ENCODE measurements around the gene ATP6V0A4. TPM values are rescaled to one million over a fixed set of nuclear protein-coding genes. Genes with fewer than 3 reads are reported as not detected.

ATP6V0A4 gene
- total RNA-seq, 1 experiment from 2014 or later: not detected

DNA sequence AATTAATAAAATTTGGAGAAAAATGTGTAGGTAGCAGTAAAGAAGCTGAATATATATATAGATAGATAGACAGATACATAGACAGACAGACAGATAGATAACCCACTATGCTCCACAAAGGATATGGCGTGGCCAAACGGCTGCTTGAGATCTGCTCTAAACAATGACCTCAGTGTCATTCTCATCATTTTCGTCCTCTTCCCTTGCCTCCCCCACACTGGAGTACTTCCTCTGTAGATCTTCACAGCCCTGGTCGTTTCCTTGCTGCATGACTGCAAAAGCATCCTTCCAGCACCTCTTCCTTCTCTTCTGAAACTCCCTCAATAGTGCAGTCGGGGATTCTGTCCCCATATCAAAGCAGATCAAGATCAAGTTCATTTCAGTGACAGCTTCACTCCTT is 35.6 kb upstream of the ATP6V0A4 start:
- Histone ChIP-seq H3K36me3 (ENCODE audit: insufficient read depth, low read length) (no peaks in the 10 kb centered on the region), H3K4me1 (ENCODE audit: low read length) (no peaks in the 10 kb centered on the region), H3K9me3 (ENCODE audit: low read length) (no peaks in the 10 kb centered on the region), H3K27ac (ENCODE audit: low read length) (no peak overlapping the region), H3K79me2 (ENCODE audit: low read length) (no peaks in the 10 kb centered on the region), H3K27me3 (ENCODE audit: low read length) (no peaks in the 10 kb centered on the region), H2AFZ (ENCODE audit: low read length) (no peak overlapping the region), H3K9ac (ENCODE audit: low read length) (no peak overlapping the region), H3K4me2 (ENCODE audit: low read depth, low read length, poor library complexity, severe bottlenecking) (no peak overlapping the region), H4K20me1 (ENCODE audit: insufficient read depth, low read depth, low read length) (no peaks in the 10 kb centered on the region), H3K4me3 (ENCODE audit: low read length) (no peak overlapping the region), H3K9me2 (replicated peaks; ENCODE audit: insufficient read depth, low read length) (no peaks in the 10 kb centered on the region)
- DNase-seq: no peak

GRCh38 chr7:138832966-138833365 is 35.0 kb upstream of the ATP6V0A4 start:
- H3K9ac ChIP-seq (ENCODE audit: low read length): no peak overlapping the region
- no peaks in the 10 kb centered on the region for H3K27me3 ChIP-seq (ENCODE audit: low read length)
- no peak overlapping the region for H2AFZ ChIP-seq (ENCODE audit: low read length)
- no peaks in the 10 kb centered on the region for H4K20me1 ChIP-seq (ENCODE audit: insufficient read depth, low read depth, low read length)
- H3K4me3 ChIP-seq (ENCODE audit: low read length): no peak overlapping the region
- no peaks in the 10 kb centered on the region for H3K9me3 ChIP-seq (ENCODE audit: low read length)
- H3K9me2 ChIP-seq (replicated peaks; ENCODE audit: insufficient read depth, low read length): no peaks in the 10 kb centered on the region
- H3K4me1 ChIP-seq (ENCODE audit: low read length): no peaks in the 10 kb centered on the region
- H3K4me2 ChIP-seq (ENCODE audit: low read depth, low read length, poor library complexity, severe bottlenecking): no peak overlapping the region
- H3K36me3 ChIP-seq (ENCODE audit: insufficient read depth, low read length): no peaks in the 10 kb centered on the region
- DNase-seq: no peak
- no peak overlapping the region for H3K27ac ChIP-seq (ENCODE audit: low read length)
- H3K79me2 ChIP-seq (ENCODE audit: low read length): no peaks in the 10 kb centered on the region

DNA sequence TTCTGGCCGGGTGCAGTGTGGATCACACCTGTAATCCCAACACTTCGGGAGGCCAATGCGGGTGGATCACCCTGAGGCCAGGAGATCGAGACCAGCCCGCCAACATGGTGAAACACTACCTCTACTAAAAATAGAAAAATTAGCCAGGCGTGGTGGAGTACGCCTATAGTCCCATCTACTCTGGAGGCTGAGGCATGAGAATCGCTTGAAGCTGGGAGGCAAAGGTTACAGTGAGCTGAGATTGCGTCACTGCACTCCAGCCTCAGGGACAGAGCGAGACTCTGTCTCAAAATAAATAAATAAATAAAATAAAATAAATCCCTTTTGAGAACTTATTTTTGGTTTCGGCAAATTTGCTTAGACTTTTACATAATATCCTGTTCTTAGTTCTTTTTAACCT is 31.3 kb upstream of the ATP6V0A4 start:
- Histone ChIP-seq H2AFZ (ENCODE audit: low read length) (no peak overlapping the region), H3K36me3 (ENCODE audit: insufficient read depth, low read length) (no peaks in the 10 kb centered on the region), H3K4me3 (ENCODE audit: low read length) (no peak overlapping the region), H3K9me3 (ENCODE audit: low read length) (no peaks in the 10 kb centered on the region), H3K9me2 (replicated peaks; ENCODE audit: insufficient read depth, low read length) (no peaks in the 10 kb centered on the region), H3K27me3 (ENCODE audit: low read length) (no peaks in the 10 kb centered on the region), H3K4me2 (ENCODE audit: low read depth, low read length, poor library complexity, severe bottlenecking) (no peak overlapping the region), H3K9ac (ENCODE audit: low read length) (no peak overlapping the region), H4K20me1 (ENCODE audit: insufficient read depth, low read depth, low read length) (no peaks in the 10 kb centered on the region), H3K79me2 (ENCODE audit: low read length) (no peaks in the 10 kb centered on the region), H3K27ac (ENCODE audit: low read length) (no peak overlapping the region), H3K4me1 (ENCODE audit: low read length) (no peaks in the 10 kb centered on the region)
- no peak for DNase-seq

- H4K20me1 ChIP-seq (ENCODE audit: insufficient read depth, low read depth, low read length): no peaks in the 10 kb centered on the region
- H3K79me2 ChIP-seq (ENCODE audit: low read length): no peaks in the 10 kb centered on the region
- no peak overlapping the region for H3K9ac ChIP-seq (ENCODE audit: low read length)
- H3K4me3 ChIP-seq (ENCODE audit: low read length): no peak overlapping the region
- H3K27me3 ChIP-seq (ENCODE audit: low read length): no peaks in the 10 kb centered on the region
- no peaks in the 10 kb centered on the region for H3K9me3 ChIP-seq (ENCODE audit: low read length)
- no peaks in the 10 kb centered on the region for H3K9me2 ChIP-seq (replicated peaks; ENCODE audit: insufficient read depth, low read length)
- H3K4me2 ChIP-seq (ENCODE audit: low read depth, low read length, poor library complexity, severe bottlenecking): no peak overlapping the region
- H3K4me1 ChIP-seq (ENCODE audit: low read length): no peaks in the 10 kb centered on the region
- H3K36me3 ChIP-seq (ENCODE audit: insufficient read depth, low read length): no peaks in the 10 kb centered on the region
- DNase-seq: no peak
- no peak overlapping the region for H2AFZ ChIP-seq (ENCODE audit: low read length)
- no peak overlapping the region for H3K27ac ChIP-seq (ENCODE audit: low read length)
Observed at GRCh38 chr7:138828302-138828701, 30.3 kb upstream of the ATP6V0A4 start.

- Histone ChIP-seq H3K36me3 (ENCODE audit: insufficient read depth, low read length) (no peaks in the 10 kb centered on the region), H2AFZ (ENCODE audit: low read length) (no peak overlapping the region), H3K9me2 (replicated peaks; ENCODE audit: insufficient read depth, low read length) (no peaks in the 10 kb centered on the region), H3K79me2 (ENCODE audit: low read length) (no peaks in the 10 kb centered on the region), H3K27me3 (ENCODE audit: low read length) (no peaks in the 10 kb centered on the region), H3K27ac (ENCODE audit: low read length) (no peak overlapping the region), H3K4me3 (ENCODE audit: low read length) (no peak overlapping the region), H3K9ac (ENCODE audit: low read length) (no peak overlapping the region), H3K4me2 (ENCODE audit: low read depth, low read length, poor library complexity, severe bottlenecking) (no peak overlapping the region), H4K20me1 (ENCODE audit: insufficient read depth, low read depth, low read length) (no peaks in the 10 kb centered on the region), H3K9me3 (ENCODE audit: low read length) (no peaks in the 10 kb centered on the region), H3K4me1 (ENCODE audit: low read length) (no peaks in the 10 kb centered on the region)
- DNase-seq: no peak
Observed at GRCh38 chr7:138825049-138825721, 27.2 kb upstream of the ATP6V0A4 start.

DNA sequence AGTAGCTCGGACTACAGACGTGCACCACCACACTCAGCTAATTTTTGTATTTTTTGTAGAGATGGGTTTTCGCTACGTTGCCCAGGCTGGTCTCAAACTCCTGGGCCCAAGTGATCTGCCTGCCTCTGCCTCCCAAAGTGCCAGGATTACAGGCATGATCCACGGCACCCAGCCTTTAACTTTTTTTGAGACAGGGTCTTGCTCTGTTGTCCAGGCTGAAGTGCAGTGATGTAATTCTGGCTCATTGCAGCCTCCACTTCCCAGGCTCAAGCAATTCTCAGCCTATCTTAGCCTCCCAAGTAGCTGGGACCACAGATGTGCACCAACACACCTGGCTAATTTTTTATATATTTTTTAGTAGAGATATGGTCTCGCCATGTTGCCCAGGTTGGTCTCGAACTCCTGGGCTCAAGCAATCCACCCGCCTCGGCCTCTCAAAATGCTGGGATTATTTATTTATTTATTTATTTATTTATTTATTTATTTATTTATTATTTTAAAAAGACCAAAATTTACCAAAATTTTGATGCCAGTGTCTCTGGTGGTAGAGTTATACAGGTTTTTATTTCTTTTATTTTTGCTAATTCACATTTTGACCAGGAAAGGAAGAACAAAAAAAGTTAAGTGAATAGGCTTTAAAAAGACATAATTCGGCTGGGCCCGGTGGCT is 25.0 kb upstream of the ATP6V0A4 start:
- Histone ChIP-seq H3K36me3 (ENCODE audit: insufficient read depth, low read length) (no peaks in the 10 kb centered on the region), H3K9me3 (ENCODE audit: low read length) (no peaks in the 10 kb centered on the region), H3K4me1 (ENCODE audit: low read length) (no peaks in the 10 kb centered on the region), H2AFZ (ENCODE audit: low read length) (no peak overlapping the region), H3K4me2 (ENCODE audit: low read depth, low read length, poor library complexity, severe bottlenecking) (no peak overlapping the region), H3K9me2 (replicated peaks; ENCODE audit: insufficient read depth, low read length) (no peaks in the 10 kb centered on the region), H3K79me2 (ENCODE audit: low read length) (no peaks in the 10 kb centered on the region), H3K9ac (ENCODE audit: low read length) (no peak overlapping the region), H4K20me1 (ENCODE audit: insufficient read depth, low read depth, low read length) (no peaks in the 10 kb centered on the region), H3K27ac (ENCODE audit: low read length) (no peak overlapping the region), H3K27me3 (ENCODE audit: low read length) (no peaks in the 10 kb centered on the region), H3K4me3 (ENCODE audit: low read length) (no peak overlapping the region)
- no peak for DNase-seq

DNA sequence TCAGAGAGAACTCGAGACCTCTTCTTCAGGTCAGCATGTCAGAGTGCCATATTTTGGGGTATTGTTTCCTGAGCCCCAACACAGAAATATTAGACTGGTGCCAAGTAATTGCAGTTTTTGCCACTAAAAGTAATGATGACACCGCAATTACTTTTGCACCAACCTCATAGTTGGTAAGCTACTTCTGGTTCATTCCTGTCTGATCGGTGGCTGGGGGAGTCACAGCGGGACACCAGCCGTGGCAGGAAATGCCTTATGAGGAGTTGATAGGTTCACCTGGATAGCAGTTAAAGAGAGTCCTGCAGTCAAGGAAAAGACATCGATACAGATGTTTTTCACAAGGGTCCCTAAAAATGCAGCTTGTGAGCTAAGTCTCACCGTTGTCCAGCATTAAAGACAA is 23.9 kb upstream of the ATP6V0A4 start:
- no peak overlapping the region for H2AFZ ChIP-seq (ENCODE audit: low read length)
- H3K4me3 ChIP-seq (ENCODE audit: low read length): no peak overlapping the region
- DNase-seq: no peak
- no peaks in the 10 kb centered on the region for H3K79me2 ChIP-seq (ENCODE audit: low read length)
- H3K27me3 ChIP-seq (ENCODE audit: low read length): no peaks in the 10 kb centered on the region
- no peaks in the 10 kb centered on the region for H3K9me2 ChIP-seq (replicated peaks; ENCODE audit: insufficient read depth, low read length)
- no peaks in the 10 kb centered on the region for H3K36me3 ChIP-seq (ENCODE audit: insufficient read depth, low read length)
- H3K4me2 ChIP-seq (ENCODE audit: low read depth, low read length, poor library complexity, severe bottlenecking): no peak overlapping the region
- no peak overlapping the region for H3K9ac ChIP-seq (ENCODE audit: low read length)
- H3K4me1 ChIP-seq (ENCODE audit: low read length): no peaks in the 10 kb centered on the region
- no peaks in the 10 kb centered on the region for H4K20me1 ChIP-seq (ENCODE audit: insufficient read depth, low read depth, low read length)
- no peaks in the 10 kb centered on the region for H3K9me3 ChIP-seq (ENCODE audit: low read length)
- H3K27ac ChIP-seq (ENCODE audit: low read length): no peak overlapping the region

DNA sequence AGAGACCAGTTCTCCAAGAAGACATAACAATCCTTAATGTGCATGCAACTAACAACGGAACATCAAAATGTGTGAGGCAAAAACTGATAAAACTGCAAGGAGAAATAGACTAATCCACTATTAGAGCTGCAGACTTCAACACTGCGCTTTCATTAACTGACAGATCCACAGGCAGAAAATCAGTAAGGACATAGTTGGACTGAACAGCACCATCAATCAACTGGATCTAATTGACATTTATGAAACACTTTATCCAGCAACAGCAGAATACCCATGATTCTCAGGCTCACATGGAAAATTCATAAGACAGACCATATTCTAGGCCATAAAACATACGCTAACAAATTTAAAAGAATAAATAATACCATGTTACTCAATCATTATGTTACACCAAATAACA is 21.6 kb upstream of the ATP6V0A4 start:
- Histone ChIP-seq H2AFZ (ENCODE audit: low read length) (no peak overlapping the region), H3K9me3 (ENCODE audit: low read length) (no peaks in the 10 kb centered on the region), H3K27ac (ENCODE audit: low read length) (no peak overlapping the region), H3K9me2 (replicated peaks; ENCODE audit: insufficient read depth, low read length) (no peaks in the 10 kb centered on the region), H3K4me1 (ENCODE audit: low read length) (no peaks in the 10 kb centered on the region), H3K36me3 (ENCODE audit: insufficient read depth, low read length) (no peaks in the 10 kb centered on the region), H4K20me1 (ENCODE audit: insufficient read depth, low read depth, low read length) (no peaks in the 10 kb centered on the region), H3K27me3 (ENCODE audit: low read length) (no peaks in the 10 kb centered on the region), H3K4me2 (ENCODE audit: low read depth, low read length, poor library complexity, severe bottlenecking) (no peak overlapping the region), H3K4me3 (ENCODE audit: low read length) (no peak overlapping the region), H3K9ac (ENCODE audit: low read length) (no peak overlapping the region), H3K79me2 (ENCODE audit: low read length) (no peaks in the 10 kb centered on the region)
- no peak for DNase-seq
